Activated CD4-positive, alpha-beta T cell treated with anti-CD3 and anti-CD28 coated beads, Interleukin-2, amount 50 U/mL, for 48 hours (primary cell): ENCODE measurements around the gene BSG.
A peak's percentile ranks its signal among the peaks of the same experiment; 100 is the strongest.

Experiments used
- DNase-seq, 2 experiments: peaks; one replicate each; pipeline ENCODE4 v3.0.0-alpha.2; 2020

Gene BSG

DNA sequence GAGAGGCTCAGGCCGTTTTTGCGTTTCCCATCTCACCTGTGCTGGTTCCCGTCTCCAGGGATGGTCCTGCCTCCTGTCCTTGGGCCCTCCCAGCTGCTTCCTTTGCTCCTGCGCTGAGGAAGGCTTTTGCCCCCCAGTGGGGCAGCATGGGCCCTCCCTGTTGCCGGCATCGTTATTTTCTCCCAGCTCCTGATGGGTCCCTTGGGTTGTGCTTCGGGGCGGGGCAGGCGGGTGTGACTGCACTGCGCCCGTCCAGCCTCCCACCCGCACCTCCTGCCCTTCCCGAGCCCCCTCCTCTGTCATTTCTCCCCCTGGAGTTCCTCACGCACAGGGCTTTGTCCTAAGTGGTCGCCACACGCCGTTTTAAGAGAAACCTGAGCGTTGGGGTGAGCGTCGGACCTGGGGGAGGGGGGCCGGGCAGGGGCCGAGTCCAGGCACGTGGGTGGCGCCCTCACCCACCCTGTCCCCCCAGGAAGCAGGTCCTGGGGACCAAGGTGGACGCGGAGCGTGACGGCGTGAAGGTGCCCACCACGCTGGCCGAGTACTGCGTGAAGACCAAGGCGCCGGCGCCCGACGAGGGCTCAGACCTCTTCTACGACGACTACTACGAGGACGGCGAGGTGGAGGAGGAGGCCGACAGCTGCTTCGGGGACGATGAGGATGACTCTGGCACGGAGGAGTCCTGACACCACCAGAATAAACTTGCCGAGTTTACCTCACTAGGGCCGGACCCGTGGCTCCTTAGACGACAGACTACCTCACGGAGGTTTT, 31.3 kb upstream of the BSG start:
- no peak for DNase-seq

DNA sequence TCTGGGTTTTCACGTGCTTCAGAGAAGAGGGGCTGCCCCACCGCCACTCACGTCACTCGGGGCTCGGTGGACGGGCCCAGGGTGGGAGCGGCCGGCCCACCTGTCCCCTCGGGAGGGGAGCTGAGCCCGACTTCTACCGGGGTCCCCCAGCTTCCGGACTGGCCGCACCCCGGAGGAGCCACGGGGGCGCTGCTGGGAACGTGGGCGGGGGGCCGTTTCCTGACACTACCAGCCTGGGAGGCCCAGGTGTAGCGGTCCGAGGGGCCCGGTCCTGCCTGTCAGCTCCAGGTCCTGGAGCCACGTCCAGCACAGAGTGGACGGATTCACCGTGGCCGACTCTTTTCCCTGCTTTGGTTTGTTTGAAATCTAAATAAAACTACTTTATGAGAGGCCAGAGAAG, 30.7 kb upstream of the BSG start:
- DNase-seq, result no peak

- DNase-seq, result no peak
Observed at GRCh38 chr19:542173-542866, 30.1 kb upstream of the BSG start.

GRCh38 chr19:543910-544608, 28.3 kb upstream of the BSG start, which contains the start of gene GZMM:
GZMM (plus strand) TSS chr19:544053; CDS start chr19:544072, 19 bp downstream.
- peak; percentile 71 to 76 for DNase-seq

DNA sequence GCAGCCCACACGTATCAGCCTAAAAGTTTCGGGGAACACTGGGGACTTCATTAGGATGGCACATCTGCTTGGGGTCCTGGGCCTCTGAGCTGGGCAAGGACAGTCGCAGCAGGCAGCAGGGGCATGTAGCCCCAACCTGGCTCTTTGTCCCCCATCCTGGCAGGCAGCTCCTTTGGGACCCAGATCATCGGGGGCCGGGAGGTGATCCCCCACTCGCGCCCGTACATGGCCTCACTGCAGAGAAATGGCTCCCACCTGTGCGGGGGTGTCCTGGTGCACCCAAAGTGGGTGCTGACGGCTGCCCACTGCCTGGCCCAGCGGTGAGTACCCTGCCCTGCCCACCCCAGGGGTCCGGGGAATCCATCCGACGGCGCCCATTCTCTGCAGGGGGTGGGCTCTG, 25.3 kb upstream of the BSG start:
- no peak for DNase-seq

- no peak for DNase-seq
Observed at GRCh38 chr19:547836-548720, 24.3 kb upstream of the BSG start.

GRCh38 chr19:548886-549830, 23.2 kb upstream of the BSG start:
- no peak for DNase-seq

DNA sequence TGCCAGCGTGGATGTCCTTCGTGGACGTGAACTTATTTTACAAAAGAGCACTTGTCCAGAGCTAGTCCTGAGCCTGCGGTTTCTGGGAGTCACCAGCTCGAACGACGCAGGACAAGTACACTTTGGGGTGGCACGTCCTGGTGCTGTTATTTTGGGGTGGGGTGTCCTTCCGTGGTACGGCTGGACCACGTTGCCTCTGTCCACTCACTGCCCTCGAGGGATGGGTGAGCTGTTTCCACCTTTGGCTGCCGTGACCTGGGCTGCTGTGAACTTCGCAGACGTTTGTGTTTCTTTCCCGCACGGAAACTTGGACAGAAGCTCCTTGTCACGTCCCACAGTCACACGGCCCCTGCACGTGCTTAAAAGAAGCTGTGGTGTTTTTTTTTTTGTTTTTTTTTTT, 17.6 kb upstream of the BSG start:
- no peak for DNase-seq

- no peak for DNase-seq
Observed at GRCh38 chr19:555474-555808, 17.0 kb upstream of the BSG start.

- DNase-seq, result no peak
Observed at GRCh38 chr19:556611-557382, 15.6 kb upstream of the BSG start.

DNA sequence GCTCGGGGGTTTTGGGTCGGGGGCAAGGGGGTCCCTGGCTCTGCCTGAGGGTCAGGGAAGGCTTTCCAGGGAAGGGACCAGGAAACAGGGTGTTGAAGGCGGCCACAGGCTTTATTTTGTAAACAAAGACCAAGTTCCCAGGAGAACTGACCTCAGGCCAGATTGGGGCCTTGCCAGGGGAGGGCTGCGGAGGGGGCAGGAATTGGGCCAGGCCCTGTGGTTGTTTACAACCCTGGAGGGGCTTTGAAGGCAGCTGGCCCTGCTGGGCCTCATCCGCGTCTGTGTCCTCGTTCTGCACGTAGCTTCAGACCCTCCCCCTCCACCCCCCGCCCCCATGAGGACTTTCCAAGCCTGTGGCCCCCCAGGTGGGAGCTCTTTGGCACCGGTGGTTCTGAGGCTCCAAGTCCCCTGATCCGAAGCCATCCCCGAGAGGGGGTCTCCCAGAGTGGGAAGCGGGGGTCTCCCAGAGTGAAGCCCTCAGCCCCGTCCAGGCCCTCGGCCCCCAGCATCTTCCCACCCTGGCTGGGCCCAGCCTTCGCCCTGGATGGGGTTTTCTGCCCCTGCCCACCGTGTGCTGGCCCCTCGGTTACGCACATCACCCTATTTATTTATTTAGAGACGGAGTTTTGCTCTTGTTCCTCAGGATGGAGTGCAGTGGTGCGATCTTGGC, 13.5 kb upstream of the BSG start:
- DNase-seq, result no peak

DNA sequence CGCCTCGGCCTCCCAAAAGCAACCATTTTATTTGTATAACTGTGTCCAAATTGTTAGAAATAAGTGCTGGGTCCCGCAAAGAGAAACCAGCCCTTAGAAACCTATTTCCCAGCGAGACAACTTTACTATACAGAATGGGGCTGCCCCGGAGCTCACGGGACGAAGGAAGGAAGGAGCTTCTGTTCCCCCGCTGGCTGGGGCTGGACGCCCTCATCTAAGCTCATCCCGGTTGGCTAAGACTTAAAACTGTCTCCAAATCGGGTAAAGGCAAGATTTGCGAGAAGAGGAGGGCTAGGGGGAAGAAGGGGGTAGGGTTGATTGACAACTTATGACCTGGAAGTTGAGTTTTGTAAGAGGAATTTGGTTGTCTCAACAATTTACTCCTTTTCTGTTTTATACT, 12.3 kb upstream of the BSG start:
- no peak for DNase-seq

DNA sequence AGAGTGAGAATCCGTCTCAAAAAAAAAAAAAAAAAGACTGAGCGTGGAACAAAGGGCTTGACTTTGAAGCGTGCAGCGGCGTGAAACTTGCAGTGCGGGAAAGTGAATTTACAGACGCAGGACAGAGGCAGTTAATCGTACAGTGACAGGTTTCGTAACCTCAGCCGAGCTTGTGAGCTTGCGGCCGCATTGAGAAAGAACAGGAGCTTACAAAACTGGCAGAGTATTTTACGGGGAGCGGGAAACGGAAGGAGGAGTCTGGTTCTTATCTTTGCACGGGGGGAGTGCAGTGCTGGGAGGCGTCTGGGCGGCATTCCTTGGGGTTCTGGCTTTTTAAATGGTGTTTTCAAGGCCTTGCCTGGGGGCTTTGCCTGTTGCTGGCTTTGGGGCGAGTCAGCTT, 6.0 kb upstream of the BSG start:
- DNase-seq, result no peak

DNA sequence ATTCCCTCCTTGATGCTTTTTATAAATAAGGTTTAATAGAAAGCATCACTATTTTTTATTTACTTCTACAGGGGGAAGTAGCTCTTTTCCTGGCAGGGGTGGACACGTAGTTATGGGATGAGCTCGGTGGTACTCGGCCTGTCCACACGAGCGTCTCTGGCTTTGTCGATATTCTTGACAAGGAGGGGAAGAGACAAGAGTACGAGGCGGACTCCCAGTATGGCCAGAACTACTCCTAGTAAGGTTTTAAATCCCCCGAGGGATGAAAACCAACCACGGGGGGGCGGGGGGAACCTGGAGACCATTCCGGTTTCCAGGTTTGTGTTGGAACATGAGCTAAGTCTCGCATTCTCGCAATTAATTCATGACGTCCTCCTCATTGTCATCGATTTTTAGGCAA, 5.6 kb upstream of the BSG start:
- no peak for DNase-seq

GRCh38 chr19:567296-567900, 5.0 kb upstream of the BSG start:
- no peak for DNase-seq

GRCh38 chr19:570251-570686, 2.1 kb upstream of the BSG start:
- no peak for DNase-seq

GRCh38 chr19:570937-571565, 1.3 kb upstream of the BSG start:
- DNase-seq, result peak; percentile 59 to 67

DNA sequence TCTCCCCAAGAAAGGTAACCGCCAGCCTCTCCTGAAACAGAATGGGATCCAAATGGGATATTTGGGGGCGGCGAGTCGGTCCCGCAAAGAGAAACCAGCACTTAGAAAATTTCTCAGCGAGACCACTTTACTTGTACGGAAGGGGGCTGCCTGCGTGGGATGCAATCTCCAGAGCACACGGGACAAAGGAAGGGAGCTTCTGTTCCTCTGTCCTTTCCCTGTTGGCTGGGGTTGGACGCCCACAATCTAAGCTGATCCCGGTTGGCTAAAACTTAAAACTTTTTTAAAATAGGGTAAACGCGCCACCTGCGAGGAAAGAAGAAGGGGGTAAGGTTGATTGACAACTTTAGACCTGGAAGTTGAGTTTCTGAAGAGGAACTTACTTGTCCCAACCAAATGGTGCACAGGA, 826 bp upstream of the BSG start:
- DNase-seq, result peak in 1 of 2 experiments; percentile 42
